Activated CD8-positive, alpha-beta T cell treated with anti-CD3 and anti-CD28 coated beads, Interleukin-2, amount 10 ng/mL, durations not matched to agents 7 days and 5 days (primary cell): ENCODE measurements around the gene GRID1. TPM values are rescaled to one million over a fixed set of nuclear protein-coding genes. Genes with fewer than 3 reads are reported as not detected.
"Not testable (repeated sequence)": the region's sequence is repeated elsewhere in the genome, so short reads cannot be mapped to it uniquely, and the experiment has no call there.

ENCODE experiments used
- ATAC-seq: fragments of 150-1000 bp; cut with Tn5 transposase; one replicate; pipeline ENCODE4 v1.10.0; 2021; ENCODE audit warnings: moderate library complexity
- CTCF ChIA-PET: fragments of 350-600 bp; sonication (Branson Sonifier 250); formaldehyde crosslinking; loops from one replicate; lab custom pipeline; 2021; ENCODE audit warnings: antibody characterized with exemption; lab: Charles Lee
- POLR2A ChIA-PET: fragments of 350-600 bp; sonication (Branson Sonifier 250); formaldehyde crosslinking; loops from one replicate; lab custom pipeline; 2021; ENCODE audit warnings: antibody characterized with exemption; lab: Charles Lee
- DNase-seq: peaks from one replicate; pipeline ENCODE4 v3.0.0-alpha.2; 2020
- H3K27ac Mint-ChIP-seq: one replicate; pipeline ENCODE4 v1.8.0; 2021; ENCODE audit warnings: mild to moderate bottlenecking, mixed read lengths
- H3K27me3 Mint-ChIP-seq: one replicate; pipeline ENCODE4 v1.8.0; 2021; ENCODE audit warnings: low read depth, mixed read lengths
- H3K36me3 Mint-ChIP-seq: one replicate; pipeline ENCODE4 v1.8.0; 2021; ENCODE audit warnings: low read depth, mixed read lengths
- H3K4me1 Mint-ChIP-seq: one replicate; pipeline ENCODE4 v1.8.0; 2021; ENCODE audit warnings: low read depth, mixed read lengths
- H3K4me3 Mint-ChIP-seq: one replicate; pipeline ENCODE4 v1.8.0; 2021; ENCODE audit warnings: mild to moderate bottlenecking, mixed read lengths
- H3K9me3 Mint-ChIP-seq: one replicate; pipeline ENCODE4 v1.8.0; 2022; ENCODE audit warnings: mixed read lengths; ENCODE audit not compliant: insufficient read depth
- total RNA-seq, 2 experiments: library from RNA; stranded (reverse); gene quantifications; one replicate each; pipeline ENCODE4 v1.2.3, GENCODE V29; 2021

Gene GRID1
- total RNA-seq, 2 experiments from 2014 or later, result not detected

- H3K4me1 Mint-ChIP-seq, CTCF ChIA-PET, H3K4me3 Mint-ChIP-seq, ATAC-seq, H3K9me3 Mint-ChIP-seq, DNase-seq, H3K27ac Mint-ChIP-seq, H3K27me3 Mint-ChIP-seq, H3K36me3 Mint-ChIP-seq, POLR2A ChIA-PET: not testable (repeated sequence)
Observed at GRCh38 chr10:86095061-86095460, 271.5 kb downstream of the GRID1 start.

- H3K36me3 Mint-ChIP-seq, DNase-seq, ATAC-seq, CTCF ChIA-PET, H3K27ac Mint-ChIP-seq, H3K9me3 Mint-ChIP-seq, POLR2A ChIA-PET, H3K4me1 Mint-ChIP-seq, H3K4me3 Mint-ChIP-seq, H3K27me3 Mint-ChIP-seq: not testable (repeated sequence)
Observed at GRCh38 chr10:86092311-86092710, 274.3 kb downstream of the GRID1 start.

GRCh38 chr10:86091216-86091615, 275.4 kb downstream of the GRID1 start:
- Mint-ChIP-seq H3K27ac (no peak overlapping the region), H3K9me3 (no peaks in the 10 kb centered on the region), H3K4me3 (no peak overlapping the region), H3K36me3 (no peaks in the 10 kb centered on the region), H3K27me3 (peaks cover 7% of the 10 kb centered on the region), H3K4me1 (no peaks in the 10 kb centered on the region)
- POLR2A ChIA-PET, result no interaction called here
- CTCF ChIA-PET, result no interaction called here
- ATAC-seq (no peak), DNase-seq (no peak)

- Mint-ChIP-seq H3K27me3 (peaks cover 7% of the 10 kb centered on the region), H3K4me3 (no peak overlapping the region)
Observed at GRCh38 chr10:86090807-86091206, 275.8 kb downstream of the GRID1 start.

GRCh38 chr10:86087716-86088115, 278.9 kb downstream of the GRID1 start:
- DNase-seq, result no peak
- Mint-ChIP-seq H3K27me3 (peaks cover 3% of the 10 kb centered on the region), H3K36me3 (no peaks in the 10 kb centered on the region), H3K4me1 (no peaks in the 10 kb centered on the region), H3K9me3 (no peaks in the 10 kb centered on the region), H3K27ac (no peak overlapping the region), H3K4me3 (no peak overlapping the region)
- ATAC-seq, result no peak
- ChIA-PET POLR2A (no interaction called here), CTCF (no interaction called here)

More at GRCh38 chr10:86090807-86091206, 275.8 kb downstream of the GRID1 start:
- ChIA-PET CTCF (no interaction called here), POLR2A (no interaction called here)
- Mint-ChIP-seq H3K4me1 (no peaks in the 10 kb centered on the region), H3K27ac (no peak overlapping the region), H3K9me3 (no peaks in the 10 kb centered on the region), H3K36me3 (no peaks in the 10 kb centered on the region)
- DNase-seq (no peak), ATAC-seq (no peak)

- DNase-seq, result no peak
- Mint-ChIP-seq H3K36me3 (no peaks in the 10 kb centered on the region), H3K4me1 (no peaks in the 10 kb centered on the region), H3K9me3 (no peaks in the 10 kb centered on the region), H3K27me3 (peaks cover 3% of the 10 kb centered on the region), H3K27ac (no peak overlapping the region), H3K4me3 (no peak overlapping the region)
- CTCF ChIA-PET, result no interaction called here
- no peak for ATAC-seq
- POLR2A ChIA-PET, result no interaction called here
Observed at GRCh38 chr10:86086418-86086817, 280.2 kb downstream of the GRID1 start.

- H3K36me3 Mint-ChIP-seq, result no peaks in the 10 kb centered on the region
- no peak overlapping the region for H3K4me3 Mint-ChIP-seq
- H3K4me1 Mint-ChIP-seq, result no peaks in the 10 kb centered on the region
- no peaks in the 10 kb centered on the region for H3K9me3 Mint-ChIP-seq
- DNase-seq (no peak), ATAC-seq (no peak)
- peaks cover 3% of the 10 kb centered on the region for H3K27me3 Mint-ChIP-seq
- no peak overlapping the region for H3K27ac Mint-ChIP-seq
- ChIA-PET CTCF (no interaction called here), POLR2A (no interaction called here)
Observed at GRCh38 chr10:86085686-86086085, 280.9 kb downstream of the GRID1 start.

GRCh38 chr10:86085136-86085535, 281.5 kb downstream of the GRID1 start:
- DNase-seq (no peak), ATAC-seq (no peak)
- Mint-ChIP-seq H3K27me3 (peaks cover 3% of the 10 kb centered on the region), H3K27ac (no peak overlapping the region), H3K36me3 (no peaks in the 10 kb centered on the region), H3K9me3 (no peaks in the 10 kb centered on the region), H3K4me1 (no peaks in the 10 kb centered on the region), H3K4me3 (no peak overlapping the region)
- ChIA-PET POLR2A (no interaction called here), CTCF (no interaction called here)

- Mint-ChIP-seq H3K27me3 (peaks cover 3% of the 10 kb centered on the region), H3K4me1 (no peaks in the 10 kb centered on the region), H3K27ac (no peak overlapping the region), H3K9me3 (no peaks in the 10 kb centered on the region), H3K4me3 (no peak overlapping the region), H3K36me3 (no peaks in the 10 kb centered on the region)
- ATAC-seq (no peak), DNase-seq (no peak)
- ChIA-PET POLR2A (no interaction called here), CTCF (no interaction called here)
Observed at GRCh38 chr10:86084585-86084984, 282.0 kb downstream of the GRID1 start.

- no peak overlapping the region for H3K4me3 Mint-ChIP-seq
- H3K27ac Mint-ChIP-seq, result no peak overlapping the region
- DNase-seq (no peak), ATAC-seq (no peak)
- no peaks in the 10 kb centered on the region for H3K9me3 Mint-ChIP-seq
- no peaks in the 10 kb centered on the region for H3K4me1 Mint-ChIP-seq
- POLR2A ChIA-PET, result no interaction called here
- no peaks in the 10 kb centered on the region for H3K36me3 Mint-ChIP-seq
- CTCF ChIA-PET, result no interaction called here
- no peaks in the 10 kb centered on the region for H3K27me3 Mint-ChIP-seq
Observed at GRCh38 chr10:86083664-86084175, 282.9 kb downstream of the GRID1 start.

GRCh38 chr10:86083206-86083605, 283.4 kb downstream of the GRID1 start:
- H3K9me3 Mint-ChIP-seq, result no peaks in the 10 kb centered on the region
- no peak overlapping the region for H3K27ac Mint-ChIP-seq
- no peaks in the 10 kb centered on the region for H3K27me3 Mint-ChIP-seq
- H3K4me1 Mint-ChIP-seq, result no peaks in the 10 kb centered on the region
- no peak for ATAC-seq
- CTCF ChIA-PET, result no interaction called here
- POLR2A ChIA-PET, result no interaction called here
- DNase-seq, result no peak
- H3K36me3 Mint-ChIP-seq, result no peaks in the 10 kb centered on the region
- H3K4me3 Mint-ChIP-seq, result no peak overlapping the region

GRCh38 chr10:86082556-86082955, 284.0 kb downstream of the GRID1 start:
- Mint-ChIP-seq H3K27me3 (no peaks in the 10 kb centered on the region), H3K9me3 (no peaks in the 10 kb centered on the region), H3K36me3 (no peaks in the 10 kb centered on the region), H3K4me1 (no peaks in the 10 kb centered on the region), H3K4me3 (no peak overlapping the region), H3K27ac (no peak overlapping the region)
- DNase-seq (no peak), ATAC-seq (no peak)
- ChIA-PET POLR2A (no interaction called here), CTCF (no interaction called here)

GRCh38 chr10:86079088-86079487, 287.5 kb downstream of the GRID1 start:
- DNase-seq, result no peak
- ChIA-PET POLR2A (no interaction called here), CTCF (no interaction called here)
- ATAC-seq, result no peak
- Mint-ChIP-seq H3K4me3 (no peak overlapping the region), H3K27me3 (no peaks in the 10 kb centered on the region), H3K4me1 (no peaks in the 10 kb centered on the region), H3K36me3 (no peaks in the 10 kb centered on the region), H3K27ac (no peak overlapping the region), H3K9me3 (no peaks in the 10 kb centered on the region)
